ENCODE data around the gene CCR4. TPM values are rescaled to one million over a fixed set of nuclear protein-coding genes. Genes with fewer than 3 reads are reported as not detected.
"Not testable (repeated sequence)": the region's sequence is repeated elsewhere in the genome, so short reads cannot be mapped to it uniquely, and the experiment has no call there.

The CCR4 gene
- polyA plus RNA-seq (ENCODE audit: insufficient read length in 4 of 4): under 1 TPM; 0.08 to 0.26 (median 0.17) TPM

DNA sequence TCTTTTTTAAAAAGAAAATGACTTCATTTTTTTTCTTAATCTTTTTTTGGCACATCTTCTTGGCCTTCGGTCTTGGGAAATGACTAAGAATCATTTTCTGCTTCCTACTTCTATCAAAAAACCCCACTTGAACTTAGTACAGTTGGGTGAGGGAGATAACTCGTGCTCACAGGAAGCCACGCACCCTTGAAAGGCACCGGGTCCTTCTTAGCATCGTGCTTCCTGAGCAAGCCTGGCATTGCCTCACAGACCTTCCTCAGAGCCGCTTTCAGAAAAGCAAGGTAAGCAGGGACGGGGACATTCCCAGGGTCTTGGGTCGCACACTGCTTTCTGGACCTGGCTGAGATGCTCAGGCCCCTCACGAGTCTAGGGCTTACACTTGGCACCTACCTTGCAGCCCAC, at the start of gene CCR4:
Gene CCR4, plus strand, starts transcription at position 235 of the 402 bp plus-strand sequence. CDS start 1,779 bp downstream, outside the sequence.
- DNase-seq (ENCODE audit: low read depth in 4 of 4, low spot score in 3 of 4): no peak

DNA sequence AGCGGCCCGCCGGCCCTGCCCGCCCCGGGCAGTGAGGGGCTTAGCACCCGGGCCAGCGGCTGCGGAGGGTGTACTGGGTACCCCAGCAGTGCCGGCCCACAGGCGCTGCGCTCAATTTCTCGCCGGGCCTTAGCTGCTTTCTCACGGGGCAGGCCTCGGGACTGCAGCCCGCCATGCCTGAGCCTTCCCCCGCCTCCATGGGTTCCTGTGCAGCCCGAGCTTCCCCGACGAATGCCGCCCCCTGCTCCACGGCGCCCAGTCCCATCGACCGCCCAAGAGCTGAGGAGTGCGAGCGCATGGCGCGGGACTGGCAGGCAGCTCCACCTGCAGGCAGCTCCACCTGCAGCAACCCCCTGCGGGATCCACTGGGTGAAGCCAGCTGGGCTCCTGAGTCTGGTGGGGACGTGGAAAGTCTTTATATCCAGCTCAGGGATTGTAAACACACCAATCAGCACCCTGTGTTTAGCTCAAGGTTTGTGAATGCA, 48.5 kb upstream of the CCR4 start:
- DNase-seq (ENCODE audit: low read depth in 4 of 4, low spot score in 3 of 4): peak in 1 of 4 donors; percentile 18

- no peak for DNase-seq (ENCODE audit: low read depth in 4 of 4, low spot score in 3 of 4)
Measured at GRCh38 chr3:32903953-32904352, 47.5 kb upstream of the CCR4 start.

DNA sequence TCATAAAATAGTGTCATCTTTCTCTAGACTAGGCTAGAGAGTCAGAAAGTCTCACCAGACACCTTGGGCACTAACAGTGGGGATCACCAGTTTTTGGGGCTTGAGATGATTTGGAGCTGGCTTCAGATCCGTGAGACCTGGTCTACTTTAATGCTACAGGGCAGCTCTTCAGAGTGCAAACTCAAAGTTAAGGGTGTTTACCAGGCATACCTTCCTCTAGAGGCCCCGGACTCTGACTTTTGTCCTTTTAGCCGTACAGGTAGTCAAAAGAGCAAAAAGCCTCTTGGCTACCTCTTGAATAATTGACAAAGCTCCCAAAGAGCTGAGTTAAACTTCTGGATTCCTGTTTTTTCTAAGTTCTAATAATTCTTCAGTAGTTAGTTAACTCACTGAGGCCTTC, 41.4 kb upstream of the CCR4 start:
- no peak for DNase-seq (ENCODE audit: low read depth in 4 of 4, low spot score in 3 of 4)

- DNase-seq (ENCODE audit: low read depth in 4 of 4, low spot score in 3 of 4): no peak
Measured at GRCh38 chr3:32910954-32911353, 40.5 kb upstream of the CCR4 start.

- no peak for DNase-seq (ENCODE audit: low read depth in 4 of 4, low spot score in 3 of 4)
Measured at GRCh38 chr3:32912046-32912445, 39.4 kb upstream of the CCR4 start.

GRCh38 chr3:32913790-32914446, 37.5 kb upstream of the CCR4 start:
- no peak for DNase-seq (ENCODE audit: low read depth in 4 of 4, low spot score in 3 of 4)

- DNase-seq (ENCODE audit: low read depth in 4 of 4, low spot score in 3 of 4): no peak
Measured at GRCh38 chr3:32919920-32920319, 31.5 kb upstream of the CCR4 start.

DNA sequence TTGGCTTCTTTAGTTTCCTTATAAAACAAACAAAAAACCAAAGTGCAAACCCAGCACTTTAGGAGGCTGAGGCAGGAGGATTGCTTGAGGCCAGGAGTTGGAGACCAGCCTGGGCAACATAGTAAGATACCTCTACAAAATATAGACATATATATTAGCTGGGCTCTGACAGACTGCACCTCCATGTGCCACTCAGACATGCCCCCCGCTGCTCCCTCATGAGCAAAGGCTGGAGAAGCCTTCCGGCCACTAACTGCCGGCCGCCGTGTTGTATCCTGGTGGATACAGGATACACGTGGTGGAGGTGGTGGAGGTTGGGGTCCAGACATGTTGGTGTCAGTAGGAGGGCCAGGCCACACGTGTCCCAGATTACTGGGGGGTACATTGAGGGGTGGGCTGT, 29.4 kb upstream of the CCR4 start:
- no peak for DNase-seq (ENCODE audit: low read depth in 4 of 4, low spot score in 3 of 4)

- no peak for DNase-seq (ENCODE audit: low read depth in 4 of 4, low spot score in 3 of 4)
Measured at GRCh38 chr3:32930161-32930560, 21.3 kb upstream of the CCR4 start.

- DNase-seq (ENCODE audit: low read depth in 4 of 4, low spot score in 3 of 4): not testable (repeated sequence)
Measured at GRCh38 chr3:32931273-32931672, 20.2 kb upstream of the CCR4 start.

GRCh38 chr3:32934150-32934742, 17.2 kb upstream of the CCR4 start:
- no peak for DNase-seq (ENCODE audit: low read depth in 4 of 4, low spot score in 3 of 4)

DNA sequence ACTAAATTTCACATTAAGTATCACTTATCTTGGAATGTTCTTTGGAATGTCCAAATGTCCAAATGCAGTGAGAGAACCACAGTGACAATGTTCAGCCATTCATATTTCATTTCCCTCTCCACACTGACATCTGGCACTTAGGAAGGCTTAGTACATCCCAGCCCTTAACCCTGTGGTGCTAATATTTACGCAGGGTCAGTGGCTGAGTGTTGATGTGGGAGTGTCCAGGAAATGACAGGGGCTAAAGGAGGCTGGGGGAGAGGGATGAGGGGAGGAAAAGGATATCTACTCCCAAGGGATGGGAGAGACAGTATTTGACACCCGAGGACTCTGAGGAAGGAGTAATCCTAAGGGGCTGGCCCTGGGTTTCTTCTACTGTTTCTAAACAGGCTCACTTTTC, 14.1 kb upstream of the CCR4 start:
- DNase-seq (ENCODE audit: low read depth in 4 of 4, low spot score in 3 of 4): no peak

GRCh38 chr3:32939531-32940284, 11.7 kb upstream of the CCR4 start:
- not testable (repeated sequence) for DNase-seq (ENCODE audit: low read depth in 4 of 4, low spot score in 3 of 4)

DNA sequence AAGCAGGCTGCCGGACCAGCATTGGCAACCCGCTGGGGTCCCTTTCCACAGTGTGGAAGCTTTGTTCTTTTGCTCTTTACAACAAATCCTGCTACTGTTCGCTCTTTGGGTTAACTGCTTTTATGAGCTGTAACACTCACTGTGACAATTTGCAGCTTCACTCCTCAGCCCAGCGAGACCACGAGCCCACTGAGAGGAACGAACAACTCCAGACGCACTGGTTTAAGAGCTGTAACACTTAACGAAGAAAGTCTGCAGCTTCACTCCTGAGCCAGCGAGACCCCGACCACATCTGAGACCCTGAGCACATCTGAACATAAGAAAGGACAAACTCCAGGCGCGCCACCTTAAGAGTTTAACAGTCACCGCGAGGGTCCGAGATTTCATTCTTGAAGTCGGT, 10.7 kb upstream of the CCR4 start:
- no peak for DNase-seq (ENCODE audit: low read depth in 4 of 4, low spot score in 3 of 4)

DNA sequence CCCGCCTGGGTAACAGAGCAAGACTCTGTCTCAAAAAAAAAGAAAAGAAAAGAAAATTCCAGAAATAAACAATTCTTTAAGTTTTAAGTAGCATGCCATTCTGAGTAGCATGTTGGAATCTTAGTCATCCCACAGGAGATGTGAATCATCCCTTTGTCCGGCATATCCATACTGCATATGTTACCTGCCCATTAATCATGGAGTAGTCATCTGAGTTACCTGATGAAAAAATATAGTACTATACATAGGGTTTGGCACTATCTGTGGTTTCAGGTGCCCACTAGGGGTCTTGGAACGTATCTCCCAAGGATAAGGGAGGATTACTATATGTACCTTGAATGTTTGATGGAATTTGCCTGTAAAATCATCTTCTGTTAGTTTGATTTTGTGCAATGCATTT, 6.3 kb upstream of the CCR4 start:
- DNase-seq (ENCODE audit: low read depth in 4 of 4, low spot score in 3 of 4): no peak

- not testable (repeated sequence) for DNase-seq (ENCODE audit: low read depth in 4 of 4, low spot score in 3 of 4)
Measured at GRCh38 chr3:32945598-32945997, 5.8 kb upstream of the CCR4 start.

DNA sequence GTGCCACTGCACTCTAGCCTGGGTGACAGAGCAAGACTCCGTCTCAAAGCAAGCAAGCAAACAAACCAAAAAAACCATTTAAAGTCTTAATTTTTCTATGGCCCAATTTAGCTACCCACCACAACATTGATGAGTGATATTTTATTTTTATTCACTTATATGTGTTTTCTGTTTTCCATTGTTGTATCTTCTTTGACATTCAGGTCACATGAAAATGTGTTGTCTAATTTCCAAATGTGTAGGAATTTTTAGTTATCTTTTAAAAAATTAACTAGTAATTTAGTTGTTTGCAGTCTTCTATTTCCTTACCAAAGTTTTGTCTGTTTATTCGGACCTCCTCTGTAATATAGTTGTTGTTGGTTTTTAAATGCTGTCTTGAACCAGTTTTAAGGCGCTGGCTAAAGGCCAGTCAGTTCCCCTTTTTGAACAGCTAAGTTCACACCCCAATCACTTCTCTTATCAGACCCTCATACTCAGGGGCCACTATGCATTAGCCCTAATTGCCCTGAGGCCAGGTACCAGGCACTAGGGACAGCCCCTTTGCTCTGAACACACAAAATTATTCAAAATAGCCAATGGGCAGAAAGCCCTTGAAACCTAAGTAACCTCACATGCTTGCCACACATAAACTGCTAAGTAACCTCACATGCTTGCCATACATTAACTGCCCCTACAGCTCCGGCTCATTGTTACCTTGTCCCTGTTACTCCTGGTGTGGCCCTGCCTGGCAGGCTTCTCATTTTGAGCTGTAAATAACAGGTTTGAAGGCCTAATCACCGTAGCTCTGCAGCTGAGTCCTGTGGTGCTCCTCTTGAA, 4.3 kb upstream of the CCR4 start:
- no peak for DNase-seq (ENCODE audit: low read depth in 4 of 4, low spot score in 3 of 4)

DNA sequence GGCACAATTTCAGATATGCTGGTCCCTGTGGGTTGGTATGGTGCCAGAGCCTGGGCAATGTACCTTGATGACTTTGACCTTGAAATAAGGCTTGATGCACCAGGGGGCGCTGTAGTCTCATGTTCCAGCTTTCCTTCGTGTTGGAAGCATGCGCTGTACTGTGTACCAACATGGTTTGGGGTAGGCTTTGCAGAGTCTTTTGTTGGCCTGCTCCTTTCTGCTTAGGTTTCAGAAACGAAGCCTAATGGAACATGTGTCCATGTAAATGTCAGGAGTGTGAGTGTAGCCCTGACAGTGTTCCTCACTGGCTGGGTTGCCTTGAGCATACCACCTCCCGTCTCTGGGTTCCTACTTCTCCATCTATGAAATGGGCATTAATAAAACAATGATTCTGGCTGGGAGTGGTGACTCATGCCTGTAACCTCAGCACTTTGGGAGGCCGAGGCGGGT, 3.6 kb upstream of the CCR4 start:
- peak; percentile 52 to 74 (median 70) for DNase-seq (ENCODE audit: low read depth in 4 of 4, low spot score in 3 of 4)

DNA sequence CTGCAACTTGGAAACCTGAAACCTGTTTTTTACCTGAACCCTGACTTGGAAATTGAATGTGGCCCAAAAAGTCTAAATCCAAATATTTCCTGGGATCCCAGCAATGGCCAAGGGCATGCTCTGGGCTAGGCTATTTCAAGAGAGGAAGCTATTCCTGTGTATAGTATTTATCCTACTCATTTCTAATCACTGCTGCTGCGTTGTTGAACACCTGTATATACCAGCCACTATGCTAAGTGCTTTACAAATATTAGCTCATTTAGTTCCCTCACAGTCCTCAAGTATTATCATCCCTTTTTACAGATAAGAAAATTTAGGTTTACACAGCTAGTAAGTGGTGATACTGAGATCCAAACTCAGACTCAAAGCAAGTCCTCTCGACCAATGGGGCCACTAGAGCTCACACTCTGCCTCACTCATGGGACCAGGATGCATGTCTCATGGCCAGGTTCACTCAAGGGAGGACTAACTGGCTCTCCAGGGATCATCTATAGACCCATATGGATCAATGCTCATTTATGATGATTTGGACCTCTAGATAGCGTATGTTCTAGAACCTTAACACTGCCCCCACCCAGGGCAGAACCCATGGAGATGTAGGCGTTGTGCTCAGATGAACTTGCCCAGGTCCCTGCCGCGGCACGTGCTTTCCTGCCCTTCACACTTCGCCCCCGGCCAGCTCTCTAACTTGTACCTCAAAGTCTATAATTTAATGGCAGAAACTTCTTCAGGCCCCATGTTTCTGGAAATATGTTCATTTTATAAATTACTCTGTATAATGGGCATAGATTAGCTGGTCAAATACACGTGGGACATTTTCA, 2.6 kb upstream of the CCR4 start:
- no peak for DNase-seq (ENCODE audit: low read depth in 4 of 4, low spot score in 3 of 4)

All from left renal pelvis (tissue), 4 donors.